ENCODE measurements around the gene ATP7A.

DNA sequence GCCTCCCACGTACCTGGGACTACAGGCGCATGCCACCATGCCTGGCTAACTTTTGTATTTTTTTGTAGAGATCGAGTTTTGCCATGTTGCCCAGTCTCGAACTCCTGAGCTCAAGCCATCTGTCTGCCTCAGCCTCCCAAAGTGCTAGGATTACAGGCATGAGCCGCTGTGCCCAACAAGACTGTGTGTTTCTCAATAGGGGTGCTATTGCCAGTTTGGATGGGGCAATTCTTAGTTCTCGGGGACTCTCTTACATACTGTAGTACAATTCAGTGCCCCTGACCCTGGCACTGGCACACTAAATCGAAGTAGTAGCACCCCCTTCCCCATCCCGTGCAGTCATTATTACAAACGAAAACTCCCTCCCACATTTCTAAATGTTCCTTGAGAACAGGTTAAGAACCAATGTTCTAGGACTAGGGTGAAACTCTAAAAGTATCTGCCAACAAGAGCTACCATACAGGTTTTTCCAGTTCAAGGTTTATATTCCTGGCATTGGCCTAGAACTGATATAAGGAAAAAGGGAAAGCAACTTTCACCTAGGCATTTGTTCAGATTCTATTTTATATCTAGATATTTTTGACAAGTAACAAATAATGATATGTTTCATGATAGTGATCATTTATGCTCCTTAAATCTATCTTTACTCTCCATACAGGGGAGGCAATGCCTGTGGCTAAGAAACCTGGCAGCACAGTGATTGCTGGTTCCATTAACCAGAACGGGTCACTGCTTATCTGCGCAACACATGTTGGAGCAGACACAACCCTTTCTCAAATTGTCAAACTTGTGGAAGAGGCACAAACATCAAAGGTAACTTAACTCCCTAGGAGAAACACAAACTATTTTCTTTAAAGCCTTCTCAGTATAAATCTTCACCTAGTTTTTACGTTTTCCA, 109.3 kb downstream of the ATP7A start:
- TF ChIP-seq ESRRG (CRISPR knock-in tag; IDR thresholded peaks at IDR 0.05) (no peak), ZNF70 (CRISPR knock-in tag; IDR thresholded peaks at IDR 0.05) (no peak), PPARA (CRISPR knock-in tag; IDR thresholded peaks at IDR 0.05; ENCODE audit: borderline replicate concordance) (no peak), TCF4 (CRISPR knock-in tag; IDR thresholded peaks at IDR 0.05; ENCODE audit: borderline replicate concordance) (no peak), ZFP3 (CRISPR knock-in tag; IDR thresholded peaks at IDR 0.05) (no peak), ZC3H10 (CRISPR knock-in tag; IDR thresholded peaks at IDR 0.05) (no peak), OSR1 (CRISPR knock-in tag; IDR thresholded peaks at IDR 0.05) (no peak)
- TF ChIP-seq, protein P1, sequence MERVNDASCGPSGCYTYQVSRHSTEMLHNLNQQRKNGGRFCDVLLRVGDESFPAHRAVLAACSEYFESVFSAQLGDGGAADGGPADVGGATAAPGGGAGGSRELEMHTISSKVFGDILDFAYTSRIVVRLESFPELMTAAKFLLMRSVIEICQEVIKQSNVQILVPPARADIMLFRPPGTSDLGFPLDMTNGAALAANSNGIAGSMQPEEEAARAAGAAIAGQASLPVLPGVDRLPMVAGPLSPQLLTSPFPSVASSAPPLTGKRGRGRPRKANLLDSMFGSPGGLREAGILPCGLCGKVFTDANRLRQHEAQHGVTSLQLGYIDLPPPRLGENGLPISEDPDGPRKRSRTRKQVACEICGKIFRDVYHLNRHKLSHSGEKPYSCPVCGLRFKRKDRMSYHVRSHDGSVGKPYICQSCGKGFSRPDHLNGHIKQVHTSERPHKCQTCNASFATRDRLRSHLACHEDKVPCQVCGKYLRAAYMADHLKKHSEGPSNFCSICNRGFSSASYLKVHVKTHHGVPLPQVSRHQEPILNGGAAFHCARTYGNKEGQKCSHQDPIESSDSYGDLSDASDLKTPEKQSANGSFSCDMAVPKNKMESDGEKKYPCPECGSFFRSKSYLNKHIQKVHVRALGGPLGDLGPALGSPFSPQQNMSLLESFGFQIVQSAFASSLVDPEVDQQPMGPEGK (CRISPR knock-in tag; IDR thresholded peaks at IDR 0.05; ENCODE audit: borderline replicate concordance): no peak
